HepG2 (cell line): Measurements from ENCODE around the gene BCAS3. TPM values are rescaled to one million over a fixed set of nuclear protein-coding genes. Genes with fewer than 3 reads are reported as not detected.

Experiments
- BCL6 ChIP-seq: IDR thresholded peaks from 2 replicates; pipeline ENCODE4 v1.6.1; 2016; ENCODE audit warnings: missing genetic modification reagents, missing compliant biosample characterization
- CEBPB ChIP-seq: IDR thresholded peaks from 2 replicates; pipeline ENCODE4 v1.6.1; 2011; ENCODE audit warnings: low read depth, low read length, improper control_type of control experiment, borderline replicate concordance
- CREB1 ChIP-seq, 2 experiments: fragments of 450-650 bp in 1 of 2; IDR thresholded peaks; 2 replicates each; pipeline ENCODE4 v1.6.1; 2016 to 2017; ENCODE audit warnings: control low read depth in 1 of 2, mild to moderate bottlenecking in 1 of 2, missing compliant biosample characterization in 1 of 2, missing genetic modification characterization in 1 of 2
- DNMT3B ChIP-seq: conservative IDR thresholded peaks from 2 replicates; pipeline ENCODE4 v1.6.1; 2016; ENCODE audit warnings: missing biosample characterization, control low read depth
- EP300 ChIP-seq, 3 experiments: sonication (generic) in 1 of 3; formaldehyde crosslinking in 1 of 3; IDR thresholded peaks; 2 replicates each; pipeline versions ENCODE4 v1.5.1 to v1.6.1; 2011 to 2020; ENCODE audit warnings: low read depth in 2 of 3, low read length in 2 of 3, borderline replicate concordance in 1 of 3, improper control_type of control experiment in 1 of 3, mild to moderate bottlenecking in 1 of 3, missing genetic modification reagents in 1 of 3, moderate library complexity in 1 of 3
- FOXA3 ChIP-seq: IDR thresholded peaks from 2 replicates; pipeline ENCODE4 v1.6.1; 2016; ENCODE audit warnings: missing genetic modification reagents, missing compliant biosample characterization
- GATAD2A ChIP-seq: IDR thresholded peaks from 2 replicates; pipeline ENCODE4 v1.6.1; 2016
- HMG20A ChIP-seq: IDR thresholded peaks from 2 replicates; pipeline ENCODE4 v1.6.1; 2016; ENCODE audit warnings: borderline replicate concordance
- HNF4A ChIP-seq: sonication (generic); formaldehyde crosslinking; IDR thresholded peaks from 2 replicates; pipeline ENCODE4 v1.4.0; 2020; ENCODE audit warnings: missing genetic modification reagents
- HNF4G ChIP-seq, 2 experiments: sonication (generic) in 1 of 2; formaldehyde crosslinking in 1 of 2; IDR thresholded peaks; 2 replicates each; pipeline versions ENCODE4 v1.4.0 to v1.6.1; 2011 to 2020; ENCODE audit warnings: borderline replicate concordance in 2 of 2, low read depth in 2 of 2, mild to moderate bottlenecking in 2 of 2, low read length in 1 of 2, missing genetic modification reagents in 1 of 2, moderate library complexity in 1 of 2
- KAT8 ChIP-seq: IDR thresholded peaks from 2 replicates; pipeline ENCODE4 v1.6.1; 2016; ENCODE audit warnings: missing genetic modification reagents, missing compliant biosample characterization
- KLF16 ChIP-seq, 2 experiments: sonication (generic) in 1 of 2; formaldehyde crosslinking in 1 of 2; IDR thresholded peaks; 2 replicates each; pipeline versions ENCODE4 v1.6.1 to v1.8.0; 2016 to 2023; ENCODE audit warnings: missing genetic modification reagents in 2 of 2, missing compliant biosample characterization in 1 of 2
- MLLT10 ChIP-seq: sonication (generic); formaldehyde crosslinking; IDR thresholded peaks from 2 replicates; pipeline ENCODE4 v1.4.0; 2020; ENCODE audit warnings: missing genetic modification reagents
- NR2F6 ChIP-seq, 2 experiments: IDR thresholded peaks; 2 replicates each; pipeline ENCODE4 v1.6.1; 2016; ENCODE audit warnings: antibody characterized with exemption in 1 of 2, mild to moderate bottlenecking in 1 of 2
- RARA ChIP-seq: IDR thresholded peaks from 2 replicates; pipeline ENCODE4 v1.6.1; 2016; ENCODE audit warnings: missing genetic modification reagents, missing compliant biosample characterization
- RXRB ChIP-seq: IDR thresholded peaks from 2 replicates; pipeline ENCODE4 v1.6.1; 2016; ENCODE audit warnings: borderline replicate concordance, missing genetic modification reagents, missing compliant biosample characterization
- SAP130 ChIP-seq: IDR thresholded peaks from 2 replicates; pipeline ENCODE4 v1.6.1; 2016; ENCODE audit warnings: low read depth
- SOX13 ChIP-seq, 3 experiments: fragments of 450-650 bp in 1 of 3; sonication (generic) in 1 of 3; formaldehyde crosslinking in 1 of 3; IDR thresholded peaks in 2 of 3; conservative IDR thresholded peaks in 1 of 3; 2 replicates each; pipeline versions ENCODE4 v1.5.0 to v1.6.1; 2016 to 2020; ENCODE audit warnings: antibody characterized with exemption in 1 of 3, mild to moderate bottlenecking in 1 of 3, missing compliant biosample characterization in 1 of 3, missing genetic modification reagents in 1 of 3, moderate library complexity in 1 of 3
- SOX5 ChIP-seq: IDR thresholded peaks from 2 replicates; pipeline ENCODE4 v1.6.1; 2016; ENCODE audit warnings: borderline replicate concordance
- TRIM22 ChIP-seq: fragments of 450-650 bp; IDR thresholded peaks from 2 replicates; pipeline ENCODE4 v1.6.1; 2017
- ZBTB38 ChIP-seq: sonication (generic); formaldehyde crosslinking; IDR thresholded peaks from 2 replicates; pipeline ENCODE4 v1.5.1; 2020; ENCODE audit warnings: mild to moderate bottlenecking, missing genetic modification reagents
- ZMYM2 ChIP-seq: sonication (generic); formaldehyde crosslinking; IDR thresholded peaks from 2 replicates; pipeline ENCODE4 v1.8.0; 2022; ENCODE audit warnings: mild to moderate bottlenecking, missing genetic modification reagents
- ZNF614 ChIP-seq: IDR thresholded peaks from 2 replicates; pipeline ENCODE4 v1.6.1; 2018; ENCODE audit warnings: missing biosample characterization, missing genetic modification reagents, inconsistent platforms, borderline replicate concordance
- ZNF644 ChIP-seq: IDR thresholded peaks from 2 replicates; pipeline ENCODE4 v1.6.1; 2016; ENCODE audit warnings: low read depth
- polyA plus RNA-seq, 8 experiments: library from polyadenylated mRNA; depleted of rRNA in 3 of 8; stranded (reverse) in 7 of 8; unstranded in 1 of 8; fragments of >200 nt; fragmentation: Illumina TruSeq in 4 of 8; extraction: Trizol in 4 of 8; gene quantifications; 2 replicates each; pipeline versions ENCODE4 v1.2.1 to v1.2.3, GENCODE V29; 2011 to 2016; ENCODE audit warnings: low read depth in 4 of 8, missing spikeins in 1 of 8, mixed read lengths in 1 of 8; ENCODE audit not compliant: insufficient read depth in 1 of 8
- total RNA-seq, 5 experiments: library from RNA; depleted of rRNA; stranded (reverse); fragments of >200 nt; fragmentation: Illumina TruSeq; extraction: Trizol; gene quantifications; 2 replicates each; pipeline ENCODE4 v1.2.3, GENCODE V29; 2016; ENCODE audit warnings: low read depth in 1 of 5
- TF ChIP-seq, protein P1 (sequence below): sonication (generic); formaldehyde crosslinking; IDR thresholded peaks from 2 replicates; pipeline ENCODE4 v1.4.0; 2020; ENCODE audit warnings: missing genetic modification reagents, borderline replicate concordance
- TF ChIP-seq, protein P2 (sequence below): sonication (generic); formaldehyde crosslinking; IDR thresholded peaks from 2 replicates; pipeline ENCODE4 v1.5.0; 2020; ENCODE audit warnings: missing genetic modification reagents

BCAS3 gene
- total and polyA plus RNA-seq, 2 of the 13 experiments (the other 11 are each of a cell fraction or from before 2014, with no cell fraction given): 10.7 to 11.2 TPM

- TF ChIP-seq ZNF614 (CRISPR knock-in tag): 0 out of 2 replicates have a peak, but pooled peaks have one; percentile 36
- TF ChIP-seq ZMYM2 (CRISPR knock-in tag): no peak
- no peak for TF ChIP-seq TRIM22
- TF ChIP-seq NR2F6 (IDR thresholded peaks at IDR 0.05): no peak
- peak; percentile 37; the same call in 1 of the 2 replicates for TF ChIP-seq NR2F6 (CRISPR knock-in tag; IDR thresholded peaks at IDR 0.05)
- 0 out of 2 replicates have a peak, but pooled peaks have one; percentile 53 for TF ChIP-seq ZNF644 (CRISPR knock-in tag)
- peak; percentile 49; the same call in 1 of the 2 replicates for TF ChIP-seq KAT8
- 0 out of 4 replicates have a peak, but pooled peaks of 1 of the 2 experiments have one; percentile 33 for TF ChIP-seq KLF16 (CRISPR knock-in tag; IDR thresholded peaks at IDR 0.05)
- peak; percentile 65 for TF ChIP-seq BCL6 (CRISPR knock-in tag)
- peak; percentile 90 for TF ChIP-seq HNF4A (CRISPR knock-in tag)
- peak; percentile 20 to 48; a peak in 1 of 4 replicates for TF ChIP-seq EP300 (IDR thresholded peaks at IDR 0.05; ENCODE audit: low read depth in 2 of 2, low read length in 2 of 2)
- 0 out of 2 replicates have a peak, but pooled peaks have one; percentile 43 for TF ChIP-seq EP300 (CRISPR knock-in tag; IDR thresholded peaks at IDR 0.05; ENCODE audit: borderline replicate concordance)
- TF ChIP-seq ZBTB38 (CRISPR knock-in tag): no peak
- TF ChIP-seq, protein P1, sequence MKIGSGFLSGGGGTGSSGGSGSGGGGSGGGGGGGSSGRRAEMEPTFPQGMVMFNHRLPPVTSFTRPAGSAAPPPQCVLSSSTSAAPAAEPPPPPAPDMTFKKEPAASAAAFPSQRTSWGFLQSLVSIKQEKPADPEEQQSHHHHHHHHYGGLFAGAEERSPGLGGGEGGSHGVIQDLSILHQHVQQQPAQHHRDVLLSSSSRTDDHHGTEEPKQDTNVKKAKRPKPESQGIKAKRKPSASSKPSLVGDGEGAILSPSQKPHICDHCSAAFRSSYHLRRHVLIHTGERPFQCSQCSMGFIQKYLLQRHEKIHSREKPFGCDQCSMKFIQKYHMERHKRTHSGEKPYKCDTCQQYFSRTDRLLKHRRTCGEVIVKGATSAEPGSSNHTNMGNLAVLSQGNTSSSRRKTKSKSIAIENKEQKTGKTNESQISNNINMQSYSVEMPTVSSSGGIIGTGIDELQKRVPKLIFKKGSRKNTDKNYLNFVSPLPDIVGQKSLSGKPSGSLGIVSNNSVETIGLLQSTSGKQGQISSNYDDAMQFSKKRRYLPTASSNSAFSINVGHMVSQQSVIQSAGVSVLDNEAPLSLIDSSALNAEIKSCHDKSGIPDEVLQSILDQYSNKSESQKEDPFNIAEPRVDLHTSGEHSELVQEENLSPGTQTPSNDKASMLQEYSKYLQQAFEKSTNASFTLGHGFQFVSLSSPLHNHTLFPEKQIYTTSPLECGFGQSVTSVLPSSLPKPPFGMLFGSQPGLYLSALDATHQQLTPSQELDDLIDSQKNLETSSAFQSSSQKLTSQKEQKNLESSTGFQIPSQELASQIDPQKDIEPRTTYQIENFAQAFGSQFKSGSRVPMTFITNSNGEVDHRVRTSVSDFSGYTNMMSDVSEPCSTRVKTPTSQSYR (CRISPR knock-in tag): peak; percentile 94
- peak; percentile 54 for TF ChIP-seq GATAD2A
- no peak for TF ChIP-seq MLLT10 (CRISPR knock-in tag)
- no peak for TF ChIP-seq CREB1 (IDR thresholded peaks at IDR 0.05)
- 0 out of 2 replicates have a peak, but pooled peaks have one; percentile 28 for TF ChIP-seq CREB1 (CRISPR knock-in tag; IDR thresholded peaks at IDR 0.05)
- TF ChIP-seq FOXA3 (CRISPR knock-in tag): 0 out of 2 replicates have a peak, but pooled peaks have one; percentile 9
- 0 out of 2 replicates have a peak, but pooled peaks have one; percentile 22 for TF ChIP-seq SAP130
- TF ChIP-seq RARA: 0 out of 2 replicates have a peak, but pooled peaks have one; percentile 23
- TF ChIP-seq HNF4G (IDR thresholded peaks at IDR 0.05; ENCODE audit: borderline replicate concordance, low read depth, low read length): peak; percentile 86; the same call in 1 of the 2 replicates
- TF ChIP-seq HNF4G (CRISPR knock-in tag; IDR thresholded peaks at IDR 0.05; ENCODE audit: borderline replicate concordance, low read depth): no peak
- TF ChIP-seq, protein P2, sequence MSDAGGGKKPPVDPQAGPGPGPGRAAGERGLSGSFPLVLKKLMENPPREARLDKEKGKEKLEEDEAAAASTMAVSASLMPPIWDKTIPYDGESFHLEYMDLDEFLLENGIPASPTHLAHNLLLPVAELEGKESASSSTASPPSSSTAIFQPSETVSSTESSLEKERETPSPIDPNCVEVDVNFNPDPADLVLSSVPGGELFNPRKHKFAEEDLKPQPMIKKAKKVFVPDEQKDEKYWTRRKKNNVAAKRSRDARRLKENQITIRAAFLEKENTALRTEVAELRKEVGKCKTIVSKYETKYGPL: peak; percentile 63; the same call in 1 of the 2 replicates
- TF ChIP-seq SOX13 (IDR thresholded peaks at IDR 0.05): no peak
- TF ChIP-seq SOX13 (CRISPR knock-in tag; conservative IDR thresholded peaks at IDR 0.05 in 1 of 2, IDR thresholded peaks at IDR 0.05 in 1 of 2): peak in 1 of 2 experiments; percentile 54; a peak in 1 of 4 replicates
- no peak for TF ChIP-seq DNMT3B (CRISPR knock-in tag)
- peak; percentile 30; the same call in 1 of the 2 replicates for TF ChIP-seq SOX5 (CRISPR knock-in tag)
- peak; percentile 54; the same call in 1 of the 2 replicates for TF ChIP-seq CEBPB
- peak; percentile 64; the same call in 1 of the 2 replicates for TF ChIP-seq RXRB (CRISPR knock-in tag)
- TF ChIP-seq HMG20A: peak; percentile 34; the same call in 1 of the 2 replicates
These were observed 751.6 kb downstream of the BCAS3 start (continued) for GRCh38 chr17:61429274-61429673.
